GM21529 (cell line): Measurements from ENCODE around the gene HINFP.
"Not testable (repeated sequence)": the region's sequence is repeated elsewhere in the genome, so short reads cannot be mapped to it uniquely, and the experiment has no call there.

ENCODE experiments used
- ATAC-seq: cut with Tn5 transposase; IDR thresholded peaks from one replicate; pipeline ENCODE4 v1.9.1; 2021; ENCODE audit not compliant: unreplicated experiment

Gene HINFP

GRCh38 chr11:119181677-119182412 lies 60.5 kb downstream of the HINFP start:
- no peak for ATAC-seq

- not testable (repeated sequence) for ATAC-seq
Observed at GRCh38 chr11:119184399-119184798, 63.0 kb downstream of the HINFP start.
